NK-92 treated with Interleukin-12 subunit alpha and Interleukin-12 subunit beta, amount 100 ng/mL, for 24 hours (cell line): ENCODE results near the gene MACROD2.

ENCODE experiments used
- DNase-seq: peaks from one replicate; lab custom pipeline; 2025; lab: John Stamatoyannopoulos, UW

MACROD2 gene

DNA sequence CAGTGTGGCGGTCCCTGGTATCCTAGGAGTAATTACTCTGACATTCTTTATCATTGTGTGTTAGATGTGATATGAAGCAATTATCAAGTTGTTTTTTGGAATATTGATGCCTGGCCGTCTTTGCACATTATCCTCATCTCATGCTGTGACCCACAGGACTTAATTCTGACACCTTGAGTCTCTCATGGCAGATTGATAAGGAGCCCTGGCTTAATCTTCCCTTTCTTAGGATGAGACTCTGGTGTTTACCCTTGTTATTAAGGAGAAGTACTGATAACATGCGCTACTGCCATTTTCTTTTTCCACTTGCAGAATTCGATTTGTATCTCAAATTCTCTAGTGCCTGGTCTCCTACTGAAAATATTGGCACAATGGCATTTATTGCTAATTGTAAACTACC is 1597.8 kb downstream of the MACROD2 start:
- DNase-seq: no peak

GRCh38 chr20:15594158-15594695 is 1598.9 kb downstream of the MACROD2 start:
- DNase-seq: no peak

- no peak for DNase-seq
These were observed 1601.0 kb downstream of the MACROD2 start for GRCh38 chr20:15596220-15596890.

GRCh38 chr20:15597306-15597705 is 1602.0 kb downstream of the MACROD2 start:
- no peak for DNase-seq

DNA sequence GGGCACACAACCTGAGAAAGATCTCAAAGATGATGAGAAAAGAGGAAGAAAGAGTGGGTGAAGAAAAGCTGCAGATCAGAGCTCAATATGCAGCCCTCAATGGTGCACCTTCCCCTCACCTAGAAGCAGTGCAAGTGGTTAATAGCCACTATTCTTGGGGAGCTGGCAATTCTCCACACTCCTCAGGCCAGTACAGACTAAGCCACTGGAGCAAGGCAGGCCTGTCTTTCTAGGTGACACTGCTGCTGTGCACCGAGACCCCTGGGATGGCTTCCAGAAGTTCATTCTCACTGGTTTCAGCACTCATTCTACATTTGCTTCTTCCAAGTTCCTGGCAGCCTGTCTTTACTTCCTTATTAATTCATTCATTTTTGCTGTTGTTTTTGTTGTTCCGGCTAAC is 1604.6 kb downstream of the MACROD2 start:
- DNase-seq: no peak

DNA sequence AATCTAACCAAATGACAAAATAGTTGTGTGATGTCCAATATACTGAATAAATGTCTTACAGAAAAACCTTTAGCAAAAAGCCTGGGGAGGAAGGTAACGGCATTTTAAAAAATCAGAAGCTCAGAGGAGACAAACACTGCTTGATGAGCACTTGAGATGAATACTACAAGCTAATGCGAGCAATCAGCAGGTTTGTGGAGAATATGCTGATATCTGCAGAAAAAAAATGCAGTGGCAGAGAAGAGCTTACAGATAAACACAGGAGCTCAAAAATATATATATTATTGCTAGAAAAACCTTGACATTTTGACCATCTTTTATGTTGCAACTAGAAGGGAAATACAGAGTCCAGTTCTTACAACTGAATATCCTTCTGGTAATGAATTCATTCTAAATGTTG is 1605.2 kb downstream of the MACROD2 start:
- DNase-seq: no peak

- DNase-seq: no peak
These were observed 1608.2 kb downstream of the MACROD2 start for GRCh38 chr20:15603506-15603905.

- DNase-seq: no peak
These were observed 1608.9 kb downstream of the MACROD2 start for GRCh38 chr20:15603978-15604805.

- DNase-seq: no peak
These were observed 1614.6 kb downstream of the MACROD2 start for GRCh38 chr20:15609921-15610320.

- DNase-seq: no peak
These were observed 1615.5 kb downstream of the MACROD2 start for GRCh38 chr20:15610787-15611186.

DNA sequence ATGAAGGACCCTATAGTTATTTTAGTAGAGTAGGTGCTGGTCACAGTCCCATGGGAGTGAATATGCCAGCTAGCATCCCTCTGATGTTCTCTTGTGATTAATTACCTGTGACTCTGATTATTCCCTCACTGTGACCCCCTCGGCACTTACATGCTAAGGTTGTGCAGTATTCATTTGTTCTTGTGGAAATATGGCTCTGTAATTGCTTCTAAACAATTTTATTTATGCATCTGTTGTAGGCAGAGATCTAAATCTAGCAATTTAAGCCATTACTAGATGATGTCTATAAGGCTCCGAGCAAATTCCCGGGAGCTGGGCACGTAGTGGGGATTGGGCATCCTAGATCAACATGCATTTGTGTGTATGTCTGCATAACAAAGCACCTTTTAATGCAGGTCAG is 1616.2 kb downstream of the MACROD2 start:
- no peak for DNase-seq

DNA sequence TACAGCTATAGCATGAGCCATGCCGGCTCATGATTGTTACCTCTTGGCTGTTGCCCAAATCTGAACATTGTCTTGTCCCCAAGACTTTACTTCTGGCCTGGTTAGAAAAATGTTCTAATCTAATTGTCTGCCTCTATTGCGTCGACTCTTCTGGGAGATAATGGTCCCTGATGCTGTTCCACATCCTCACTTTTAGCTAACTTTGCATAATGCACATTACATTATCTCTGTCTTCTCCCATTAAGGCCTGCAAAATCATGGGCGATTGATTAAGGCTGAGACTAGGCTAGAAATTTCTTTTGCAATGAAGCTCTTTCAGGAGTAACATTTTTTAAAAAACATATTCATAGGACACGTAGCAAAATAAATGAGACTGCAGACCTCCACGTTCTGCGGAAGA is 1616.9 kb downstream of the MACROD2 start:
- DNase-seq: no peak

DNA sequence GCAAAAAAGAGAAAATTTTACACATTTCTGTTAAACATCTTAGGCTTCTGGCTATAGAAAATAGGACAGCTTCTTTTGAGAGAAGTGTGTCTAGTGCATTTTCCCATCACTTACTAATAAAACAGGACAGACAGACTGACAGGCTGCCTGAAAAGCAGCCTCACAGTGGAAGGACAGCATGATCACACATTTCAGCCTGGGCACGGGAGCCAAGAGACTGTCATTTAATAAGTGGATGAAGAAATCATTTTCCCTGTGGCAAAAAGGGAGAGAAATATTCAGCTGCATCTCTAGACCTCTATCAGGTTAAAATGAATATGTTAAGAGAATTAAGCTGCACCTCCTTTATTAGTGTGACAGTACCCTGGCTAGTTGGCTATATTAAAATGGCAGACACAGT is 1617.5 kb downstream of the MACROD2 start:
- DNase-seq: no peak

DNA sequence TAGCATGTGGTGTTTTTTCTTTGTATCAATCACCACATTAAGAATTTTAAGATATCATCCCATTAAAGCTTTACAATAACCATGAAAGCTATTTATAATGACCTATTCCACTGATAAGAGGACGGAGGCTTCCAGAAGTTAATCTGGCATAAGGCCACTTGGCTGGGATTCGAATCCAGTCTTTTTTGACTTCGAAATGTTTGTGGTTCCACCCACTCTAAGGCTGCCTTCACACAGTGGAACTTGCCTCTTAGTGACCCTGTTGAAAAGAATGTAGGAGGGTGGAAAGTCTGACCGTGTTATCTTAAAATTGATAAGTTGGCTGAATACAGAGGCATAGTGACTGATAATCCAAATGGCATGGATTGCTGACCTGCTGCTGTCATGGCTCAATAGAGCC is 1618.2 kb downstream of the MACROD2 start:
- DNase-seq: no peak

DNA sequence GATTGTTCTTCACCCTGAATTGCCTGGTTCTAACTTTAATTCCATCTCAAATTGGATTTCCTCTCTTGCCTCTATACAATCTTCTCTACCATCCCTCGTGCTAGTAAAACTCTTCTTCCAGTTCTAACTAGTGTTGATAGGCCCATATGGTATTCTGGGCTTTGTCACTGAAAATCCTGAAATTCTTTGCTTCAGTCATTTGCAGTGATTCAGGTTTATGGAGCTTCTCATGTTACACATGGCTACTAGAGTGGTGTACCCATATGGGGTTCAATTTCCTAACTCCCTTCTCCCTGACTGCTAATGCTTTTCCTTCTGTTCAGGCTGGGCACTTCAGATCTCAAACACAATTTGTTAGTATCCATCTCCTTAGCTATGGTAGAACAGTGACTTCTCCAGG is 1621.3 kb downstream of the MACROD2 start:
- DNase-seq: no peak

- no peak for DNase-seq
These were observed 1622.8 kb downstream of the MACROD2 start for GRCh38 chr20:15618110-15618509.

DNA sequence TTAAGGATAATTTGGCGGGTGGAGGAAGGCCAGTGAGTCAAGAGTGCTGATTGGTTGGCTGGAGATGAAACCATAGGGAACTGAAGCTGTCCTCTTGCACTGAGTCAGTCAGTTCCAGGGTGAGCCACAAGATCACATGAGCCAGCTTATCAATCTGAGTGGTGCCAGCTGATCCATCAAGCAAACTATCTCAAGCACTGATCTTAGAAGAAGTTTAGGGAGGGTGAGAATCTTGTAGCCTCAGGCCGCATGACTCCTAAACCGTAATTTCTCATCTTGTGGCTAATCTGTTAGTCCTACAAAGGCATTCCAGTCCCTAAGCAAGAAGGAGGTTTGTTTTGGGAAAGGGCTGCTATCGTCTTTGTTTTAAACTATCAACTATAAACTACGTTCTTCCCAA is 1623.6 kb downstream of the MACROD2 start:
- DNase-seq: no peak

DNA sequence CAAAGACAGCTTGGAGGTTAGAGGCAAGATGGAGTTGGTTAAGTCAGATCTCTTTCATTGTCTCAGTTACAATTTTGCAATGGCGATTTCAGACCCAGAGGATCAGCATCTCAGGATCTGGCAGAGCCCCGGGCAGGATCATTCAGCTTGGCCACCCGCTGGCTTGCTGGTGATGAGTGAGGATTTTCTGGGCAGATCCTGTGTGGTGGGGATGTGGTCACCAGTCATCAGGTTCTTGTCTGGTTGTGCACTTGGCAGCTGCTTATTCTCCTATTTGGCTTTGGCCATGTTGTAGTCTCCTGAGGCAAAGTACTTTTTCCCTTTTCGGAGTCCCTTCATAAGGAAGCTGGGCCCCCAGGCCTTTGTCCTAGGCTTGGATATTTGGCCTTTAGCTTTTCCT is 1624.0 kb downstream of the MACROD2 start:
- no peak for DNase-seq

DNA sequence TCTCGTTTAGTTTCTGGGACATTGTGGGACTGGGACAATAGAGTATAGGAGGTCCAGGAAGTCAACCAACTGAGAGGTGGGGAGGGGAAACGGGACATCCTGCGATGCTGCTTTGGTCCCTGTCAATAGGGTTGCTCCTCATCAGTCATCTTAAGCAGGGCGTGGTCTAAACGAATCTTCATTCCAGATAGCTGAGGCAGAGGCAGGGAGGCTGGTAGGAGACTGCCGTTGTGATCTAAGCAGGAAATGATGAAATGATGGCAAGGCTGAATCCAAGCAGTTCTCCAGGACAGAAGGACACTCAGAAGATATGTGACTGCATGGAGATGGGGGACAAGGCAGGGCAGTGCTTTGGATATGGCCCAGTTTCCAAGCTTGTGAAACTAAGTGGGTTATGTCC is 1624.5 kb downstream of the MACROD2 start:
- no peak for DNase-seq

- no peak for DNase-seq
These were observed 1627.1 kb downstream of the MACROD2 start for GRCh38 chr20:15622368-15622767.

- no peak for DNase-seq
These were observed 1627.9 kb downstream of the MACROD2 start for GRCh38 chr20:15623215-15623614.

GRCh38 chr20:15625981-15626380 is 1630.7 kb downstream of the MACROD2 start:
- DNase-seq: no peak

GRCh38 chr20:15627089-15627488 is 1631.8 kb downstream of the MACROD2 start:
- DNase-seq: no peak
